ENCODE measurements around the gene LASP1NB.

LASP1NB gene

DNA sequence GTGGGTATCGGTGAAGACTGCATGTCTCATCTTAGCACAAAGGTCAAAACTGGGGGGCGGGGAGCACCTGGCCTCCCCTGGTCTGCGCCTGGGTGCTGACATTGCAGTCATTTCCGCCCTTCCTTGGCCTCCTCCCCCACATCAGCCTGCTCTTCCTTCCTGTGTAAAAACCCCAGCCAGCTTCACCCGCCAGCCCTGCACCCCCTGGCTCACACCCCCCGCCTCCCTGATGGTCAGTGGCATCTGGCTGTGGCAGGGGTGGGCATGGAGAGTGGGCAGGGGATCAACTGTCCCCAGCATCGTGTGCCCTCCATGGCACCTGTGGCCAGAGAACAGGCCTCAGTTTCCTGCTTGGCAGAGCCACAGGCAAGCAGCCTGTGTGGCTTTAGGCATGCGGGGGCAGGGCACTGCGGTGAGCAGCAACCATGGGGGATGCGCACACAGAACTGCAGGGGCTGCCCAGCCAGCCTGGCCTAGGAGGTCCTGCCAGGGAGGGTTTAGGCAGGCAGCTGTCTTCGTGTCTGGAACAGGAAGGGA is 26.5 kb upstream of the LASP1NB start:
- DNase-seq (ENCODE audit: low read depth, low spot score) (no peak), ATAC-seq (no peak)
- Histone ChIP-seq H3K27ac (ENCODE audit: low read length) (no peak overlapping the region), H3K27me3 (ENCODE audit: control insufficient read depth, insufficient read depth, low read length) (no peaks in the 10 kb centered on the region), H3K9me3 (ENCODE audit: control insufficient read depth, insufficient read depth, low read depth, low read length) (no peaks in the 10 kb centered on the region), H3K4me3 (ENCODE audit: low read depth in 2 of 2, low read length in 2 of 2) (no peak overlapping the region), H3K4me1 (ENCODE audit: control insufficient read depth, insufficient read depth, low read length) (peaks cover 27% of the 10 kb centered on the region), H3K36me3 (ENCODE audit: control insufficient read depth, insufficient read depth, low read length) (no peaks in the 10 kb centered on the region)
- TF ChIP-seq SIN3A (IDR thresholded peaks at IDR 0.05; ENCODE audit: borderline replicate concordance, insufficient read depth, low read depth, low read length): no peak
- no peak for TF ChIP-seq POLR2AphosphoS5 (IDR thresholded peaks at IDR 0.05; ENCODE audit: low read depth, low read length)
- TF ChIP-seq TCF7L2 (IDR thresholded peaks at IDR 0.05; ENCODE audit: low read depth, low read length): no peak
- no peak for TF ChIP-seq REST (IDR thresholded peaks at IDR 0.05; ENCODE audit: insufficient read depth in 1 of 2, low read depth in 2 of 2, low read length in 1 of 2)
- TF ChIP-seq, protein P1, sequence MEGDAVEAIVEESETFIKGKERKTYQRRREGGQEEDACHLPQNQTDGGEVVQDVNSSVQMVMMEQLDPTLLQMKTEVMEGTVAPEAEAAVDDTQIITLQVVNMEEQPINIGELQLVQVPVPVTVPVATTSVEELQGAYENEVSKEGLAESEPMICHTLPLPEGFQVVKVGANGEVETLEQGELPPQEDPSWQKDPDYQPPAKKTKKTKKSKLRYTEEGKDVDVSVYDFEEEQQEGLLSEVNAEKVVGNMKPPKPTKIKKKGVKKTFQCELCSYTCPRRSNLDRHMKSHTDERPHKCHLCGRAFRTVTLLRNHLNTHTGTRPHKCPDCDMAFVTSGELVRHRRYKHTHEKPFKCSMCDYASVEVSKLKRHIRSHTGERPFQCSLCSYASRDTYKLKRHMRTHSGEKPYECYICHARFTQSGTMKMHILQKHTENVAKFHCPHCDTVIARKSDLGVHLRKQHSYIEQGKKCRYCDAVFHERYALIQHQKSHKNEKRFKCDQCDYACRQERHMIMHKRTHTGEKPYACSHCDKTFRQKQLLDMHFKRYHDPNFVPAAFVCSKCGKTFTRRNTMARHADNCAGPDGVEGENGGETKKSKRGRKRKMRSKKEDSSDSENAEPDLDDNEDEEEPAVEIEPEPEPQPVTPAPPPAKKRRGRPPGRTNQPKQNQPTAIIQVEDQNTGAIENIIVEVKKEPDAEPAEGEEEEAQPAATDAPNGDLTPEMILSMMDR (IDR thresholded peaks at IDR 0.05): no peak
- CTCF ChIA-PET: no interaction called here
- POLR2A ChIA-PET: no interaction called here
- in situ Hi-C loops (cut with HindIII; ENCODE audit: low pct_unique_long_range_greater_than_20kb, low sequenced_read_pairs): no loop called here
- intact Hi-C loops (cut with micrococcal nuclease; ENCODE audit: unreplicated experiment): no loop called here
- BruUV-seq (replicated peaks): no TSS peak

DNA sequence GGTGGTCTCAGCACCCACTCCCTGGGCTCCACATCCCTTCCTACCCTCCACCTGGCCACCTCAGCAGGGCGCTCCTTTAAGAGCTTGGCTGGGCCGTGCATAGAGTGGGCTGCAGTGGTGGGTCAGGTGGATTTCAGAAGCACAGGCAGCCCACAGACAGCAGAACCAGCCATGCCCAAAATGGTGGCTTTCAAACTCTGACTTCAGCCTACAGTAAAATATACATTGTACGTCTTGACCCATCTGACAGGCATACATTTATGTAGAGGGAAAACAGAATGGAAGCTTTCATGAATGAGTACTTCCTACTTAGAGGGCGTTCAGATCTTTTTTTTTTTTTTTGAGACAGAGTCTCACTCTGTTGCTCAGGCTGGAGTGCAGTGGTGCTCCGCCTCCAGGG is 26.0 kb upstream of the LASP1NB start:
- CTCF ChIA-PET: interaction anchor here (0.5 kb wide), 1 partner anchor 68 kb away, joined by 3 read pairs; no protein-coding TSS in a partner anchor

More for the DNA sequence above, 26.0 kb upstream of the LASP1NB start:
- in situ Hi-C loops (cut with HindIII; ENCODE audit: low pct_unique_long_range_greater_than_20kb, low sequenced_read_pairs): no loop called here
- peaks cover 27% of the 10 kb centered on the region for H3K4me1 ChIP-seq (ENCODE audit: control insufficient read depth, insufficient read depth, low read length)
- TF ChIP-seq TCF7L2 (IDR thresholded peaks at IDR 0.05; ENCODE audit: low read depth, low read length) (no peak), POLR2AphosphoS5 (IDR thresholded peaks at IDR 0.05; ENCODE audit: low read depth, low read length) (no peak), REST (IDR thresholded peaks at IDR 0.05; ENCODE audit: insufficient read depth in 1 of 2, low read depth in 2 of 2, low read length in 1 of 2) (no peak), SIN3A (IDR thresholded peaks at IDR 0.05; ENCODE audit: borderline replicate concordance, insufficient read depth, low read depth, low read length) (no peak)
- TF ChIP-seq, protein P1 (IDR thresholded peaks at IDR 0.05): no peak
- POLR2A ChIA-PET: no interaction called here
- H3K9me3 ChIP-seq (ENCODE audit: control insufficient read depth, insufficient read depth, low read depth, low read length): no peaks in the 10 kb centered on the region
- no peak overlapping the region for H3K4me3 ChIP-seq (ENCODE audit: low read depth in 2 of 2, low read length in 2 of 2)
- DNase-seq (ENCODE audit: low read depth, low spot score) (no peak), ATAC-seq (no peak)
- no TSS peak for BruUV-seq (replicated peaks)
- H3K27ac ChIP-seq (ENCODE audit: low read length): no peak overlapping the region
- no peaks in the 10 kb centered on the region for H3K36me3 ChIP-seq (ENCODE audit: control insufficient read depth, insufficient read depth, low read length)
- no peaks in the 10 kb centered on the region for H3K27me3 ChIP-seq (ENCODE audit: control insufficient read depth, insufficient read depth, low read length)
- intact Hi-C loops (cut with micrococcal nuclease; ENCODE audit: unreplicated experiment): no loop called here

Measured in Panc1 (cell line).